GM18505 (cell line): ENCODE results near the gene TMEM132C.

Experiments used
- ATAC-seq: cut with Tn5 transposase; IDR thresholded peaks from one replicate; pipeline ENCODE4 v1.9.1; 2021; ENCODE audit not compliant: unreplicated experiment
- POLR2A ChIP-seq: IDR thresholded peaks from 4 replicates; pipeline ENCODE4 v1.6.1; 2011; ENCODE audit warnings: borderline replicate concordance; ENCODE audit not compliant: insufficient read depth, insufficient read length; ENCODE audit errors: extremely low read depth

The TMEM132C gene

GRCh38 chr12:128570191-128571065 is 303.5 kb downstream of the TMEM132C start:
- ATAC-seq = no peak

DNA sequence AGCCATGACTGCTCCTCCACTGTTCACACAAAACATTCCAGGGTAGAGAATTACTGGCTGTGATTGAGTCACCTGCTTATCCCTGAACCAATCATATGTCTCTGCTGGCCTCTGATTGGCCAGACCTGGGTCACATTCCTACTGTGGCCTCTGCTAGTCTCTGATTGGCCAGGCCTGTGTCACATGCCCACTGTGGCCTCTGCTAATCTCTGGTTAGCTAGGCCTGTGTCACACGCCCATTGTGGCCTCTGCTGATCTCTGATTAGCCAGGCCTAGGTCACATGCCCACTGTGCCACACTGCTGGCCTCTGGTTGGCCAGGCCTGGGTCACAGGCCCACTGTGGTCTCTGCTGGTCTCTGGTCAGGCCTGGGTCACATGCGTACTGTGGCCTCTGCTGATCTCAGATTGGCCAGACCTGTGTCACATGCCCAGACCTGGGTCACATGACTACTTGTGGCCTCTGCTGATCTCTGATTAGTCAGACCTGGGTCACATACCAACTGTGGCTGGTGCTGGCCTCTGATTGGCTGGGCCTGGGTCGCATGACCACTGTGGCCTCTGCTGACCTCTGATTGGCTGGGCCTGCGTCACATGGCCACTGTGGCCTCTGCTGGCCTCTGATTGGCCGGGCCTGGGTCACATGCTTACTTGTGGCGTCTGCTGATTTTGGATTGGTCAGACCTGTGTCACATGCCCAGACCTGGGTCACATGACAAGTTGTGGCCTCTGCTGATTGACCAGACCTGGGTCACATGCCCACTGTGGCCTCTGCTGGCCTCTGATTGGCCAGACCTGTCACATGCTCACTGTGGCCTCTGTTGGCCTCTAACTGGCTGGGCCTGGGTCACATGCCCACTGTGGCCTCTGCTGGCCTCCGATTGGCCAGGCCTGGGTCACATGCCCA is 305.2 kb downstream of the TMEM132C start:
- no peak for ATAC-seq
- TF ChIP-seq POLR2A = no peak

More at GRCh38 chr12:128570191-128571065, 303.5 kb downstream of the TMEM132C start:
- no peak for TF ChIP-seq POLR2A

DNA sequence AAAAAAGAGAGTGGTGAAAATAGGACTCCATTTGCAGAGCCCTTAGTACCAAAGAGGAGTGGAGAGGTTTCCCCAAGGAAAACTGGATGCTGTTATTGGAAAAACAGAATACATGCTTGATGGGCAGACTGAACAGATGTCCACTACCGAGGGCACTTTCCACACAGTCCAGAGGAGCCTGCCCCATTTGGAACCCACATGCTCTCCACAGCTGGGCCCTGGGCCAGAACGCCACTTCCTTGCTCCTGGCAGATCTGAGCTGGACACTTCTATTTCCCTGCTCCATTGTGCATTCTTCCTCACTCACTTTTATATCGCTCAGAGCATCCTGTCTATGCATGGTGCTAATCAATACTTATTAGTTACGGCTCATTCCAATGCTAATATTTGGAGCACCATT is 306.9 kb downstream of the TMEM132C start:
- no peak for ATAC-seq
- TF ChIP-seq POLR2A = no peak

DNA sequence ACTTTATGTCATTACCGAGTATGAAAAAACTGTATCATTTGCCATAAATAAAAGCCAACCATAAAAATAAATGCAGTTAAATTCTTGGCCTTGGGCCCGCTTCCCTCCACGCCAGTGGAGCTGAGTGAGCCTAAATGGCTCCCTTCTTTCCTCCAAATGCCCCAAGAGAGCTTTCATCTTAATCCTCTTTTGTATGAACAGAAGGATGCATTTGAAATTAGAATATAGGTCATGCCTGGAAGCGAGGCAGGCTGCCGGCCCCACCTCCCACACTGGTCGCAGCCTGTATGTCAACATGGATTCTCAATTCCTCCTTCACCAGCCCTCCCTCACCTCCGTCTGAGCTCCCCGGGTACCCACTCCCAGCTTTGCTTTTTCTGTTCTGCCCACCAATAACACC is 311.1 kb downstream of the TMEM132C start:
- TF ChIP-seq POLR2A = no peak
- no peak for ATAC-seq

GRCh38 chr12:128581321-128581761 is 314.4 kb downstream of the TMEM132C start:
- TF ChIP-seq POLR2A = no peak
- ATAC-seq = no peak

GRCh38 chr12:128583453-128583852 is 316.5 kb downstream of the TMEM132C start:
- no peak for TF ChIP-seq POLR2A
- ATAC-seq = no peak

GRCh38 chr12:128586451-128587029 is 319.6 kb downstream of the TMEM132C start:
- no peak for ATAC-seq
- no peak for TF ChIP-seq POLR2A

- no peak for TF ChIP-seq POLR2A
- no peak for ATAC-seq
Measured at GRCh38 chr12:128587918-128588317, 320.9 kb downstream of the TMEM132C start.

- ATAC-seq = no peak
Measured at GRCh38 chr12:128592220-128592744, 325.3 kb downstream of the TMEM132C start.

GRCh38 chr12:128594521-128594920 is 327.6 kb downstream of the TMEM132C start:
- no peak for TF ChIP-seq POLR2A
- no peak for ATAC-seq

More at GRCh38 chr12:128592220-128592744, 325.3 kb downstream of the TMEM132C start:
- TF ChIP-seq POLR2A = no peak

GRCh38 chr12:128595609-128596008 is 328.6 kb downstream of the TMEM132C start:
- no peak for ATAC-seq
- no peak for TF ChIP-seq POLR2A

GRCh38 chr12:128600886-128601285 is 333.9 kb downstream of the TMEM132C start:
- no peak for TF ChIP-seq POLR2A
- ATAC-seq = no peak
